Left hindlimb (tissue), 1 donor: ENCODE data around the gene SHBG.

Source experiments
- DNase-seq: peaks from one replicate; pipeline ENCODE4 v3.0.0-alpha.2; 2018

SHBG gene

GRCh38 chr17:7651097-7651664 is 21.2 kb downstream of the SHBG start:
- DNase-seq = no peak

- DNase-seq = peak; percentile 66
Measured at GRCh38 chr17:7651665-7652387, 21.9 kb downstream of the SHBG start.

- DNase-seq = no peak
Measured at GRCh38 chr17:7652388-7653356, 22.7 kb downstream of the SHBG start.

GRCh38 chr17:7654832-7655540 is 25.1 kb downstream of the SHBG start:
- no peak for DNase-seq

- no peak for DNase-seq
Measured at GRCh38 chr17:7655541-7655840, 25.6 kb downstream of the SHBG start.

- DNase-seq = peak; percentile 55
Measured at GRCh38 chr17:7656958-7657609, 27.1 kb downstream of the SHBG start.

GRCh38 chr17:7667656-7668406 is 37.9 kb downstream of the SHBG start:
- peak; percentile 61 for DNase-seq

GRCh38 chr17:7668482-7668881 is 38.5 kb downstream of the SHBG start:
- no peak for DNase-seq

- DNase-seq = no peak
Measured at GRCh38 chr17:7673239-7673638, 43.3 kb downstream of the SHBG start.

- DNase-seq = no peak
Measured at GRCh38 chr17:7674934-7675333, 45.0 kb downstream of the SHBG start.

GRCh38 chr17:7676533-7676932 is 46.6 kb downstream of the SHBG start:
- no peak for DNase-seq

- no peak for DNase-seq
Measured at GRCh38 chr17:7677388-7678067, 47.6 kb downstream of the SHBG start.
